ENCODE measurements around the gene GPC6.

GPC6 gene

DNA sequence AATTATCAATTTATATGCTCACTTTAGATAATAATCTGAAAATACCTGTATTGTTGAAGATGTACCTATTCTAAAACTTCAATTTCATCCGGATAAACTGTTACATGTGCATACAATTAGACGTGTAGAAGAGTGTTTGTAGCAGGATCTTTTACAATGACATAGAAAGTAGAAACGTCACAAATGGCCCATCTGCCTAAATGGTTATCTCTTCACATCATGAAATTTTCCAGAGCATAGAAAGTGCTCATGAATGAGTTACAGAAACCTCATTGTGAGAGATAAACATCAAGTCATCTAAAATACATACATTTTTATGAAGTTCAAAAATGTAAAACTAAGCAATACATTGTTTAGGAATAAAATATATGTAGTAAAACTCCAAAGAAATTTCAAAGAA is 607.4 kb downstream of the GPC6 start:
- DNase-seq = no peak

DNA sequence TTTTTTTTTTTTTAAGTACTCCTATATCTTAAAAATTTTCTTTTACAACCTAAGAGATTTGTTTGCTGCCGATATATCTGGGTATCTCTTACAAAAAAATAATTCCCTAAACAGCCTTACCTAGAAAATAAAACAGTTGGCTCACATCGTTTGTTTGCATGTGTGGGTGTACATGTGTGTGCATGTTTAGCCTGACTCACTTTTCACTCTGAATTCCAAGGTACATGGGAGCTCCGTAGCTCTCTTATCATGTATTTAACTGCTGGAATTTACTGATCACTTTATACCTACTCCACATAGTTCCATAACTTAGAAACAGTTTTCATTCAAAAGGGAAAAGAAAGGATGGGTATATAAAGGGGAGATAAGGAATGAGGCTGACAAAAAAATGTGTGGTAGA is 616.5 kb downstream of the GPC6 start:
- no peak for DNase-seq

DNA sequence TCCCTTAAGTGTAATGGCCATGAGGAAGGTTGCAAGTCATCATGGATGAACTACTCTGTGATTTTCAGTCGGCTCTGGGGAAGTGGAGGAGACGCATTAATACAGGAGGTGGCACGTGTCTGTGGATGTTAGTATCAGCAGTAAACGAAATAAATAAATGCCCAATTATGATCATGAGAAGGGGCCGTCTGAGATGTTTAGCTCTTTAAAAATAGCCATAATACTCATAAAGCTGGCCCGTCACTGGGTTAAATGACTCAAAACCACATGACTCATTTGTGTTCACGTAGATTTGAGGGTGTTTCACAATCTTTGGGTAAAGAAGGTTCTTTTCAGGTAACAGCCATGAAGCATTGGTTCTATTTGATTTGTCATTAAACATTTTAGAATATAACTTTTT is 620.6 kb downstream of the GPC6 start:
- no peak for DNase-seq

- no peak for DNase-seq
Measured at GRCh38 chr13:93848247-93848646, 621.6 kb downstream of the GPC6 start.

DNA sequence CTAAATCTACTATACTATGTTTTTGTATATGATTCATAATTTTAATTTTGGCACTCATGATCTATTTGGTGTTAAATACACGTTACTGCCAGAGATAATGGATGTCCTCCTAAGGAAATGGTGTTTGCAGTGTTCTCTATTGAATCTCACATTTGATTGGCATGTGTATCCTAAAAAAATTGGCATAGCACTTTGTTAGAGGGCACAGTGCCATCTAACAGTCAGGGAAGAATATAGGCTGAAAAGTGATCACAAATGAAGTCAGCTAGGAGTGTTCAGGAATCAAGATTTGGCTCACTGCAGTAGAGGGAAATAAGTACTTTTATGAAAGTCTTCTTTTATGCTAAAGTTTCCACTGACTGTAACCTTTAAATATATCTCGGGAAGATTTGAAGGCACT is 624.6 kb downstream of the GPC6 start:
- no peak for DNase-seq

DNA sequence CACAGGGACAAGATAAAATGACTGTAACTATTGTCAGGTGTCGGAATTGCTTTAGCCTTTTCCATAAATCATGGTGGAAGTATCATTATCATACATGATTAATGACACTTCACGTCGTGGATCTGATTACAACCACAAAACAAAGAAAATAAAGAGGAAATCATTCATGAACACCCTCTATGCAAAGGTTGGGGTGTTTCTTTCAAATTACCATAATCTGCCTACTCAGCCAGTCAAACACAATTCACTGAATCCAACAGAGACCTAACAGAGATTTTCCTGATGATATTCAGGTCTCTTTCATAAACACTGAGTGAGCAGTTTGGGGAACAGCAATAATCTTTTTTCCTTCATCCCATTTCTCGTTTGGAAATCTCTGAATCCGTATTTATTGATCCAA is 627.3 kb downstream of the GPC6 start:
- no peak for DNase-seq

- DNase-seq = no peak
Measured at GRCh38 chr13:93857126-93857525, 630.5 kb downstream of the GPC6 start.

DNA sequence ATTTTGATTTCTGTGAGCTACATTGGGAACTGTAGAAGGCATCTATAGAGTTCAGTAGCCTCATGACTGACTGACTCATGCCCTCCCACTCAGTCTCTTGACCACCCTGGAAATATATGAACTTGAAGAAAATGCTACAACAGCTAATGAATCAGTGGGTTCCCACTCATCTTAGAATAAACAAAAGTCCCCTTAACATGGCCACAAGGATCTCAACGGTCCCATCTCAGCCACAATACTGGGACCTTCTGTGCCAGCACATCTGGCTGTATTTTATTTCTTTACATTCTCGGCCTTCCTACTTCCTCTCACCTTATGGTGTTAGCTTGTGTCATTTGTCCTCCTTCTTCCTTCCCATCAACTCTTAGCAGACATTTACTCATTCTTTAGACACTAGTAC is 633.1 kb downstream of the GPC6 start:
- DNase-seq = no peak

DNA sequence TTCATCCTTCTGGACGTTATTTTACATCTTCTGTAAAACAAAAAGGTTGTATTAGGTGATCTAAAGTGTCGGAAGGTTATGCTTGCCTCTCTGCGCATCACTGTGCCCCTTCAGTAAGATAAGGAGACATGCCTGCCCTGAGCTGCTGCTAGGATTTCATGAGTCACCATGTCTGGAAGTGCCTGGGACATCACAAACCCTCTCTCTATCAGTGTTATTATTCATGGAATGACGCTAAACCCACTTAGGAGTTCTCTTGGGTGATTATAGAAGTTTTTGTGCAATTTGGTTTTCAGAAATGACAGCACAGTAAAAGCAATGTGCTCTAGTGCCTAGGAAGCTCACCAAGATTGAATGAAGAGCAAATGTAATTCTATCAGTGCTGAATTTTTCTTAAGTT is 635.2 kb downstream of the GPC6 start:
- peak in 22 of 56 donors; percentile 1 to 34 (median 7) for DNase-seq

GRCh38 chr13:93862259-93862658 is 635.7 kb downstream of the GPC6 start:
- peak in 4 of 56 donors; percentile 8 to 28 (median 16) for DNase-seq

DNA sequence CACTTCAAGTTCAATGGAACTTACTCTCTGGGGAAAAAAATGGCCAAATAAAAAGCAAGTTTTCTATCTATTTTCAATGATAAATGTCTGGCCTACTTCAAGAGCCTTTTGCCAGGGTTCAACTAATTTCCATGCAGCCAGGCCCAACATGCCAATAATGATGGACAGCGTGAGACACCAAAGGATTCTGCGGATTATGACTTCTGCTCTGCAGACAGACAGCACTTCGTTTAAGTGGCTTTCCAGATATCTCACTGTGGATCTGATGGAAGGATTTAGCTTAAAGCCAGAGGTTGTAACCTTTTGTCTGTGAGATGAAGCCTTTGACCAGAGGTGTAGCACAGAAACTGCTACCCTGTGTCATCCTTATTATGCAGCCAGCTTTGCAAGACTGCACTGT is 638.6 kb downstream of the GPC6 start:
- DNase-seq = no peak

GRCh38 chr13:93867481-93867880 is 640.9 kb downstream of the GPC6 start:
- DNase-seq = no peak

DNA sequence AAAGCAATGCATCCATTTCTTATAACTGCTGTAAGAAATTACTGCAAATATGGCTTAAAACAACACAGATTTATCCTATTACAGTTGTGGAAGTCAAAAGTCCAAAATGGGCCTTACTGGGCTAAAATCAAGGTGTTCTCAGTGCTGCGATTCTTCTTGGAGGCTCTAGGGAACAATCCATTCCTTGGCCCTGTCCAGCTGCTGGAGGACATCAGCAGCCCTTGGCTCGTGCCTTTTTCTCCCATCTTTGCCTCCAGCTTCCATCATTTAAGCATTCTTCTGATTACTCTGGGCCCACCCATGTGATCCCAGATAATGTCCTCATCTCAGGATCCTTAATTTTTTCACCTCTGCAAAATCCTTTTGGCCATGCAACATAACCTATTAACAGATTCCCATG is 645.8 kb downstream of the GPC6 start:
- no peak for DNase-seq

- DNase-seq = no peak
Measured at GRCh38 chr13:93872786-93873347, 646.3 kb downstream of the GPC6 start.

DNA sequence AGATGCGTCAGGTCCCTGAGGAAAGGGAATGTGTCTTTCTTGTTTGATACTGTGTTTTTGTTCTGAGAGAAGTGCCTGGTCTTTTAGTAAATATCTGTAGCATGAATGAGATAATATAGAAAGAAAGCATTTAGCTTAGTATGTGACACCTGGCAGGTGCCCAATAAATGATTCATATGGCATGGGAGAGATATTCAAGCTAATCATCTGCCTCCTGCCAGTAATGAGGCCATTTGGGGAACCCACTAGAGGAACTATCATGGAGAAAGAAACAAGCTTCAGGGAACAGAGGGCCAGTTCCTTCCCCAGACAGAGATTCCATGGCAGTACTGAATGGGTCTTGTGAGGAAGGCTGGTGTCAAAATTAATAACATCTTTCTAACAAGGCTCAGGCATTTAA is 648.9 kb downstream of the GPC6 start:
- no peak for DNase-seq

- DNase-seq = no peak
Measured at GRCh38 chr13:93876236-93876635, 649.6 kb downstream of the GPC6 start.

DNA sequence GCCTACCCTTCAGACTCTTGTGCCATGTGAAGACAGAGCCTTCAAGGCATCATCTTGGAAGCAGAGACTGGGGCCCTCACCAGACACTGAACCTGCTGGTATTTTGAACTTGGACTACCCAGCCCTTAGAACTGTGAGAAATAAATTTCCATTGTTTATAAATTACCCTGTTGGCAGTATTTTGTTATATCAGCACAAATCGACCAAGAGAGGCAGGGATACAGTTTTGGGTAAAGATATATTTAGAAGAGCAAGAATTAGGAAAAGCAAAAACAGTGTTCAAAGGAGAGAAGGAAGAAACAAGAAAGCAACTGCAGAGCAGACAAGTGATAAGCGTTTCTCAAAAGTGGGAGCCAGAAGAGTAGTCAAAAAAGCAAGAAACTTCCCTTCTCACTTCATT is 652.1 kb downstream of the GPC6 start:
- DNase-seq = no peak

DNA sequence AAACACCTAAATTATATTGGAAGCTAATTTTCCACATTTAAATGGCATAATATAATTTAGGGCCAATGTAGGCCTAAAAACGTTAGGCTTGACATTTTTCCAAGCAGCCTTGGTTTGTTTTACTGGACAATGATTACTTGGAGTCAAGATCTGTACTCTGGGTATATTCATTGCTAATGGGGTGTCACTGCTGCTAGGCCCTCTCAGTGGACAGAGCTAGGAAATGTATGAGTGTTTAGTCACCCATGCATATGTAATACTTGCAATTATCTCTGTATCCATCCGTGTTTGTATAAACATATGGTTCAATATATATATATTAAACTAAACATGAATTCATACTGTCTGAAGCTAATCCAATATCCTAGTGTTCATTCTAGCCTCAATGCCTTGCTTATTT is 654.8 kb downstream of the GPC6 start:
- DNase-seq = no peak

DNA sequence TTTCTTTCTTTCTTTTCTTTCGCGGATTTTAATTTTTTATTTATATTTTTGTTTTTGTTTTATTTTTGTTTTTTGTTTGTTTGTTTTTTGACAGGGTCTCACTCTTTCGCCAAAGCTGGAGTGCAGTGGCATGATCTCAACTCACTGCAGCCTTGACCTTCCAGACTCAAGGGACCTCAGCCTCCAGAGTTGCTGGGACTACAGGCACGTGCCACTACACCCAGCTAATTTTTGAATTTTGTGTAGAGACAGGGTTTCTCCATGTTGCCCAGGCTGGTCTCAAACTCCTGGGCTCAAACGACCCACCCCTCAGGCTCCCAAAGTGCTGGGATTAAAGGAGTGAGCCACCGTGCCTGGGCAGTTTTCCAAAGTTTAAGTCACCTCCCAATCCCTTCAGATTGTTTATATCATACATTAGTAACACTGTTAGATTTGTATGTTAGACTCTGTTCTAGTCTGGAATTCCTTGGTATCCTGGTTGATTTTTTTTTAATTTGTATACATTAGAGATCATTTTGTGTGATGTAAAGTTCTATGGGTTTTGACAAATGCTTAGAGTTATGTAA is 655.6 kb downstream of the GPC6 start:
- no peak for DNase-seq

GRCh38 chr13:93889430-93889951 is 662.9 kb downstream of the GPC6 start:
- no peak for DNase-seq

DNA sequence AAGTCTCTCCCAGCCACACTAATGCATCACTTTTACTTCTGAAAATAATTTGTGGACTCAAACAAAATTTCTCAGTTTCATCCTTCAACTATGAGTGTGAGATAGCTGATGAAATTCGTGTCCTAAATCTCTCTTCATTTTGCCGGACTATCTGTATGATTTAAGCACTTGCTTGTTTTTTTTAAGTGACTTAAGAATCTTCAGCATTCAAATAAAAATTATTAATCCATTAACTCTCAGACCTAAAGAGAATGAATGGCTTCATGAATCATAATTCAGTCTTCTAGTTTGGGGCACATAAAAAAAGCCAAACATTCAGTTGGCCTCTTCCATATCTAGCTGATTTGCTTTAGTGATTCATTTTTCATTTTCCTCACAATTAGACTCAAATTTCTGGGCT is 673.4 kb downstream of the GPC6 start:
- no peak for DNase-seq

DNA sequence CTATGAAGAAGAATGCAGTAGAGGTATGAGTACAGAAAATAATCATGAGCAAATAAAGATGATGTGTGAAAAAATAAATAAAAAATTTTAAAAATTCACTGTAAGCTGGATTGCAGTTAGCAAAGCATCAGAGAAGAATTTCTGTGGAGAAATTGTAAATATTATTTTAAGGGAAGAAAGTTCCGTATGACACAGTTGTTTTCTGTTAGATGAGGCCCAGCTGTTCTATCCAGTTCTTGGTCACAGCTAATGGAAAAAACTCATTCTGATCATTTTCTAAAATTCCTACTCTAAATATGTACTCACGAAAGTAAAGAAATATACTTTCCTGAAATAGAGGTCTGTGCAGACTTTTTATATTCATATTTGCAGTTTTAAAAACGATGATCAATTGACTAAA is 674.1 kb downstream of the GPC6 start:
- DNase-seq = no peak

DNA sequence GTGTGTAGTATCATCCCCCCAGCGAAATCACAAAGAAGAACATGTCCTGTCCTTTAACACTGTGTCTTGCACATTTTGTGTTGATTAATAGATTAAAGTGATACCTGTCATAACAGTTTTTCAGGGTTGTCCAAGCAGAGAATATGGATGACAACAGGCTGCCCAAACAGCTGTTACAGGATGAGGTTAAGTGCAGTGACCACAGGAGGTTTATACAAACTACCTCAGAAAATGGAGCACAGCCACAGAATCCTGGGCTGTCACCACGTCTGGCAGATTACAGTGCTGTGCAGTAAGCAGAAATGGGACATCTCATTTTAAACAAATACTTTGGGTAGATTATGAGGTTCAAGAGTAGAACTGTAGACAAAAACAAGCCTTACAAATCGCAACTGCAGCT is 677.3 kb downstream of the GPC6 start:
- no peak for DNase-seq

All from nucleus accumbens (tissue), 56 donors.